SKM-1 (cell line): ENCODE results near the gene STK39.

ENCODE experiments used
- DNase-seq: peaks from one replicate; lab custom pipeline; 2025; ENCODE audit not compliant: unreplicated experiment; lab: John Stamatoyannopoulos, UW

The STK39 gene

GRCh38 chr2:167937403-167937802, 310.0 kb downstream of the STK39 start:
- DNase-seq = no peak

DNA sequence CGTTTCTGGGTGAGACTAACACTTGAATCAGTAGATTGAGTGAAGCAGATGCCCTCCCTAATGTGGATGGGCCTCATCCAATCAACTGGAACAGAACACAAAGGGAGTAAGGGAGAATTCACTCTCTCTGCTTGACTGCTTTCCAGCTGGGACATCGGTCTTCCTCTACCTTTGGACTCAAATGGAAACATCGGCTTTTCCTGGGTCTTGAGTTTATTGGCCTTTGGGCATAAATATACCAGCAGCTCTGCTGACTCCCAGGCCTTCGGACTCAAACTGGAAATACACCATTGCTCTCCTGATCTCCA, 311.6 kb downstream of the STK39 start:
- DNase-seq = no peak

- no peak for DNase-seq
Measured at GRCh38 chr2:167933097-167933814, 314.1 kb downstream of the STK39 start.

- DNase-seq = no peak
Measured at GRCh38 chr2:167932123-167932693, 315.2 kb downstream of the STK39 start.

DNA sequence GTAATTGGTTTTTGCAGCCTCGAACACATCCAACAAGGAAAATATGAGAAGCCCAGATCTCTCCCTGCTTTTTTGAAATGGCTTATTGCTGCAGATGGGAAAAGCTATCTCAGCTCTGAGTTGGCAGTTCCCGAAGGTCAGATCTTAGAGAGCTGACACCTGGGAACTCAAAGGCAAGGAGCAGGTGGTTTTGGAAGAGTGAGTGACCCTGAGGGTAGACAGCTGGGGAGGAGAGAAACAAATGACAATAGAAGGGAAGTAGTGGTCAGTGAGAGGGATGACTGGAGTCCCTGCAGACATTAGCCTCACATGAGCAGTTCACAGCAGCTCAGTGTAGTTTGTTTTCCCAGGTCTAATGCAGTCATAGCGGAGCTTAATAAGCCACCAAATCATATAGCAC, 317.9 kb downstream of the STK39 start:
- DNase-seq = no peak

DNA sequence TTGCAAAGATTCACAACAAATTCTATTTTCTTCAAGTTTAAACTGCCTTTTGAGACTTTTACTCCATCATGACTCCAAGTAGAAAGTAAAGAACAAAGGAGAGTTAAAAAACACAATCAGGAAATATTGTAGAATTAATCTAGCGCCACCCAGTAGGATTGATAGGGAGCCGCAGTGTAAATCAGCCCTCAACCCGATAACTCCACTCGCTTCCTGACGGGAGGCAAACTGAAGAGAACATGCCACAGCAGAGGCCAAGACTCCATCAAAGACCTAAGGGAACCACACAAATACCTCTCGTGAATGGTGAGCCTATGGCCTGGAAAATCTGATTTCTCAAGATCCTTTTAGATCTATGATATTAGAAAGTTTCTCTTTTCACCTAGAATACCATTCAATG, 319.0 kb downstream of the STK39 start:
- no peak for DNase-seq

GRCh38 chr2:167925758-167926157, 321.6 kb downstream of the STK39 start:
- no peak for DNase-seq

DNA sequence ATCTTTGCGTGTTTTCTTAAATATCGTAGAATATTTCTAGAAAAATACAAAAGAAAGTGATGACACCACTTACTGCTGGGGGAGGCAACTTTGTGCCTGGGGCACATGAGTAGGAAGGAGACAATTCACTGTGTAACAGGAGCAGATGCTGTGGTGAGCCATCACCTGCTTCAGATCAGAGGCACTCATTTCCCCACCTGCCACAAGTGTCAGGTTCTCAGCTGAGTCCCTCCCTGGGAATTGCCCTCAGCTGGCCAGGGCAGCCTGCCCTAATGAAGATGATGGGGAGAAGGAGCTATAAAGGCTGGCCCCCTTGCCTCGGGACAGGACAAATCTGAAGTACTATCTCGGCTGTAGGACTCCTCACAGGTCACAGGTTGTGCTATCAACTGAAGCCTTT, 322.8 kb downstream of the STK39 start:
- no peak for DNase-seq

DNA sequence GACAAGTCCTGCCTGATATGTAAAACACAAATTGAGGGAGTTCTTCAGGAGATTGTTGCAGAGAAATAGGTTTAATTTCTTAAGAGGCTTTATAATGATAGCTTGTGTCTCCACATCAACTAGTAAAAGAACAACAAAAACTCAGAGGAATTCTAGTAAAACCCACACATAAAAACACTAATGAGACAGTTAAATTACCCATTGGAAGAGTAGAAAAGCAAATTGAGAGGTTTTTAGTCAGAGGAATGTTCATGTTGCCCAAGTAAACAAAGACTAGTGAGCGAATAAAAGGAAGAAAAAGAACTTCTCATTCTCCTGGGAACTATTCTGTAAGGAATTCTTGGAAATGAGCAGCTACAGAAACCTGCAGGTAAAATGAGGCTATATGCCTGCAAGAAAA, 330.6 kb downstream of the STK39 start:
- DNase-seq = no peak

- DNase-seq = no peak
Measured at GRCh38 chr2:167914969-167915368, 332.4 kb downstream of the STK39 start.

DNA sequence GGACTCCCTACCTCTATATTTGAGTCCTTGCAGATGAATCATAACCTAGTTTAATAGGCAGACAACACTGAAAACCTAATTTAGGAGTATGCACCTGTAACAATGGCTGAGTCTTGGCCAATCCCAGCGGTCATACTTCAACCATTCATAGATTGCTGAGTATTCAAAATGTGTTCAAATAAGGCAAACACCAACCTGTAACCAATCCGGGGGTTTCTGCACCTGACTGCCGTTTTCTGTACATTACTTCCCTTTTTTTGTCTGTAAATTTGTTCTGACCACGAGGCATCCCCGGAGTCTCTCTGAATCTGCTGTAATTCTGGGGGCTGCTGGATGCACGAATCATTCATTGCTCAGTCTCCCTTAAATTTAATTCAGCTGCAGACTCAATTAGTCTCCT, 338.6 kb downstream of the STK39 start:
- DNase-seq = no peak

GRCh38 chr2:167905668-167906067, 341.7 kb downstream of the STK39 start:
- DNase-seq = no peak
